PFSK-1 (cell line): Measurements from ENCODE around the gene ITGB6.

Experiments
- FOXP2 ChIP-seq: optimal IDR thresholded peaks from 2 replicates; pipeline ENCODE3; 2011; ENCODE audit warnings: borderline replicate concordance, control low read depth, inconsistent platforms; ENCODE audit not compliant: insufficient read depth; ENCODE audit errors: extremely low read length, extremely low read depth
- POLR2AphosphoS5 ChIP-seq: IDR thresholded peaks from 2 replicates; pipeline ENCODE4 v1.6.1; 2012; ENCODE audit warnings: low read depth, mild to moderate bottlenecking, control low read depth, low read length, moderate library complexity
- SIN3A ChIP-seq: IDR thresholded peaks from 2 replicates; pipeline ENCODE4 v1.6.1; 2012; ENCODE audit warnings: mild to moderate bottlenecking, low read length, moderate library complexity, borderline replicate concordance; ENCODE audit not compliant: insufficient read depth
- TAF1 ChIP-seq: IDR thresholded peaks from 2 replicates; pipeline ENCODE4 v1.6.1; 2012; ENCODE audit warnings: low read length, control low read depth, borderline replicate concordance; ENCODE audit not compliant: insufficient read depth
- TF ChIP-seq, protein P1 (sequence below), 2 experiments: IDR thresholded peaks; 2 replicates each; pipeline versions ENCODE4 v1.6.1 to v1.8.0; 2011 to 2012; ENCODE audit warnings: low read depth in 2 of 2, low read length in 2 of 2, control low read depth in 1 of 2, inconsistent platforms in 1 of 2, mild to moderate bottlenecking in 1 of 2, moderate library complexity in 1 of 2; ENCODE audit not compliant: insufficient read depth in 1 of 2

ITGB6 gene

GRCh38 chr2:160109243-160109642, 90.8 kb downstream of the ITGB6 start:
- TF ChIP-seq SIN3A: no peak
- TF ChIP-seq TAF1: no peak
- TF ChIP-seq FOXP2: no peak
- TF ChIP-seq, protein P1, sequence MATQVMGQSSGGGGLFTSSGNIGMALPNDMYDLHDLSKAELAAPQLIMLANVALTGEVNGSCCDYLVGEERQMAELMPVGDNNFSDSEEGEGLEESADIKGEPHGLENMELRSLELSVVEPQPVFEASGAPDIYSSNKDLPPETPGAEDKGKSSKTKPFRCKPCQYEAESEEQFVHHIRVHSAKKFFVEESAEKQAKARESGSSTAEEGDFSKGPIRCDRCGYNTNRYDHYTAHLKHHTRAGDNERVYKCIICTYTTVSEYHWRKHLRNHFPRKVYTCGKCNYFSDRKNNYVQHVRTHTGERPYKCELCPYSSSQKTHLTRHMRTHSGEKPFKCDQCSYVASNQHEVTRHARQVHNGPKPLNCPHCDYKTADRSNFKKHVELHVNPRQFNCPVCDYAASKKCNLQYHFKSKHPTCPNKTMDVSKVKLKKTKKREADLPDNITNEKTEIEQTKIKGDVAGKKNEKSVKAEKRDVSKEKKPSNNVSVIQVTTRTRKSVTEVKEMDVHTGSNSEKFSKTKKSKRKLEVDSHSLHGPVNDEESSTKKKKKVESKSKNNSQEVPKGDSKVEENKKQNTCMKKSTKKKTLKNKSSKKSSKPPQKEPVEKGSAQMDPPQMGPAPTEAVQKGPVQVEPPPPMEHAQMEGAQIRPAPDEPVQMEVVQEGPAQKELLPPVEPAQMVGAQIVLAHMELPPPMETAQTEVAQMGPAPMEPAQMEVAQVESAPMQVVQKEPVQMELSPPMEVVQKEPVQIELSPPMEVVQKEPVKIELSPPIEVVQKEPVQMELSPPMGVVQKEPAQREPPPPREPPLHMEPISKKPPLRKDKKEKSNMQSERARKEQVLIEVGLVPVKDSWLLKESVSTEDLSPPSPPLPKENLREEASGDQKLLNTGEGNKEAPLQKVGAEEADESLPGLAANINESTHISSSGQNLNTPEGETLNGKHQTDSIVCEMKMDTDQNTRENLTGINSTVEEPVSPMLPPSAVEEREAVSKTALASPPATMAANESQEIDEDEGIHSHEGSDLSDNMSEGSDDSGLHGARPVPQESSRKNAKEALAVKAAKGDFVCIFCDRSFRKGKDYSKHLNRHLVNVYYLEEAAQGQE (IDR thresholded peaks at IDR 0.05; ENCODE audit: insufficient read depth in 1 of 2, low read depth in 2 of 2, low read length in 2 of 2): no peak
- TF ChIP-seq POLR2AphosphoS5: no peak

DNA sequence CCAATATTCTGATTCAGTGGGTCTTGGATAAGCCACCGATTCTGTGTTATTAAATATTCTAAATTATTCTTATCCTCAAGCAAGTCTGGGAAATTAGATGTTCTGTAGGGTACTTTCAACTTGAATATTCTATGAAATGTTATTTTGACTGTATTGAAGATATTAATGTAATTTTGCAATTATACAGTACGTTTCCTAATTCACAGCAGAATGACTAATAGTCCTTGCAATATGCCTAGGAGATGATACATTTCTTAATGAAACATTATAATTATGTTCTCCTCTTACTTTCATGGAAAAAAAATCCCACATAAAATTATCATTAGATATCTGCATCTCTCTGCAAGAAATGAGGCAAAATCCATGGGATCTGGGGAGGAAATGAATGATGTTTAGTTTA, 91.4 kb downstream of the ITGB6 start:
- TF ChIP-seq SIN3A (no peak), TAF1 (no peak), FOXP2 (no peak), POLR2AphosphoS5 (no peak)
- TF ChIP-seq, protein P1 (IDR thresholded peaks at IDR 0.05; ENCODE audit: insufficient read depth in 1 of 2, low read depth in 2 of 2, low read length in 2 of 2): no peak

- no peak for TF ChIP-seq FOXP2
- TF ChIP-seq POLR2AphosphoS5: no peak
- TF ChIP-seq, protein P1 (IDR thresholded peaks at IDR 0.05; ENCODE audit: insufficient read depth in 1 of 2, low read depth in 2 of 2, low read length in 2 of 2): no peak
- TF ChIP-seq TAF1: no peak
- no peak for TF ChIP-seq SIN3A
These were observed 94.7 kb downstream of the ITGB6 start for GRCh38 chr2:160105366-160105765.

- TF ChIP-seq POLR2AphosphoS5 (no peak), TAF1 (no peak), SIN3A (no peak), FOXP2 (no peak)
These were observed 96.0 kb downstream of the ITGB6 start for GRCh38 chr2:160104115-160104514.

DNA sequence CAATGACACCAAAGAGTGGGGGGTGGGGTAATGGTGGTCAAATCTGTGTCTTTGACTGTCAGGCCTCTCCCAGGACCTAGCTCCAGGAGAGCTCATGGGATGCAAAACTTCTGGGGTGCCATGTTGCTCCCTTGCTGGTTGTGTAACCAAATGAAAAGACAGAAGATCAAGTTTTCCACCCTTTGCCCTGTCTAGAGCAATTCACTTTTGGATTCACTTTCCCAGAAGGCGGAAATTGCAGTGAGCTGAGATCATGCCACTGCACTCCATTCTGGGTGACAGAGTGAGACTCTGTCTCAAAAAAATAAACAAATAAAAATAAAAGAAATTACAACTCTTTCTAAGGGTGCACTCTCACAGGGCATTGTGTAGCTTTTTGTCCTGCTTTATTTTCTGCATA, 102.7 kb downstream of the ITGB6 start:
- TF ChIP-seq TAF1 (no peak), SIN3A (no peak), POLR2AphosphoS5 (no peak), FOXP2 (no peak)
- TF ChIP-seq, protein P1 (IDR thresholded peaks at IDR 0.05; ENCODE audit: insufficient read depth in 1 of 2, low read depth in 2 of 2, low read length in 2 of 2): no peak

DNA sequence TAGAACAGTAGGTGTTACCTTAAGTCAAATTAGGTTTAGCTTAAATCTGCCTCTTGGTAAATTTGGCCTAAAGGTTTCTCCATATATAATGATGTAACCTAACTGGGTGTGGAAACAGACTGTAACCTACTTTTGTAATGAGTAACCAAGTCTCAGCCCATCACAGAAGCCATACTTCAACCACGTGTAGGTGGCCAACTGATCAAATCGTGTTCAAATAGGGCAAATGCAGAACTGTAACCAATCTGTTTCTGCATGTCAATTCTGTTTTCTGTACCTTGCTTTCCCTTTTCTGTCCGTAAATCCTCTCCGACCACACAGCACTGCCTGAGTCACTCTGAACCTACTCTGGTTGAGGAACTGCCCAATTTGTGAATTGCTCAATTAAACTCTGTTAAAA, 103.7 kb downstream of the ITGB6 start:
- TF ChIP-seq TAF1 (no peak), SIN3A (no peak), POLR2AphosphoS5 (no peak), FOXP2 (no peak)
- TF ChIP-seq, protein P1 (IDR thresholded peaks at IDR 0.05; ENCODE audit: insufficient read depth in 1 of 2, low read depth in 2 of 2, low read length in 2 of 2): no peak
